ENCODE results near the gene USP34.
"Not testable (repeated sequence)": the region's sequence is repeated elsewhere in the genome, so short reads cannot be mapped to it uniquely, and the experiment has no call there.

The USP34 gene

DNA sequence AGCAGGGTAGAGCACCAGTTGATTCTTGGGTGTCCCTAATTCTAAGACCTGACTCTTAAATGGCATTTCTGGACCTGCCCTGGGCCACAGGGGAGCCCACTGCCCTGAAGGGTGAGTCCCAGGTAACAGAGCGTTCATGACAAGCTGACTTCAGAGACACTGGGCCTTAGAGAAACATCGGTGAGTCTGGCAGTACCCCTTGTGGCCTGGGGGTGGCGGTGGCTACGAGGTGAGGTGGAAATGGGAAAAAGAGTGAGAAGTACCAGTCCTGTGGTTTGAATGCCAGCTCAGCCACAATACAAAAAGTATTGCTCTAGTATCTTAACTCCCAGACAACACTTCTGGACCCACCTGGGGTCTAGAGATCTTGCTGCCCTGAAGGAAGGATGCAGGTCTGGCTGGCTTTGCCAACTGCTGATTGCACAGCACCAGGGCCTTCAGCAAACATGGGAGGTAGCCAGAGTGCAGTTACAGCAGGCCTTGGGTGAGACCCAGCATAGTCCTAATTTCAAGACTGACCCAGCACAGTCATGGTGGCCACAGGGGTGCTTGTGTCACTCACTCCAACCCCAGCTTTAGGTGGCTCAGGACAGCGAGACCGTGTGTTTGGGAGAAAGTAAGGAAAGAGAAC is 44.5 kb downstream of the USP34 start:
- no peak for DNase-seq (ENCODE audit: low read depth)

GRCh38 chr2:61425605-61426155 is 45.2 kb downstream of the USP34 start:
- no peak for DNase-seq (ENCODE audit: low read depth)

DNA sequence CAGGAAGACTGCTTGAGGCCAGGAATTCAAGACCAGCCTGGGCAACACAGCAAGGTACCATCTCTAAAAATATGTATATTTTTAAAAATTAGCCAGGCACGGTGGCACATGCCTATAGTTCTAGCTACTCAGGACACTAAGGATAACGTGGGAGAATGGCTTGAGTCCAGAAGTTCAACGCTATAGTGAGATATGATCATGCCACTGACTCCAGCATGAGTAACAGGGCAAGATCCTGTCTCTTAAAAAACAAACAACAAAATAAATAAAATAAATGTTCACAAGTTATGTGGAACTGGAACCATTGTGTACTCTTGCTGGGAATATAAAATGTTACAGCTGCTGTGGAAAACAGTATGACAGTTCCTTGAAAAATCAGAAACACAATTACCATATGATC is 47.2 kb downstream of the USP34 start:
- DNase-seq (ENCODE audit: low read depth), result no peak

DNA sequence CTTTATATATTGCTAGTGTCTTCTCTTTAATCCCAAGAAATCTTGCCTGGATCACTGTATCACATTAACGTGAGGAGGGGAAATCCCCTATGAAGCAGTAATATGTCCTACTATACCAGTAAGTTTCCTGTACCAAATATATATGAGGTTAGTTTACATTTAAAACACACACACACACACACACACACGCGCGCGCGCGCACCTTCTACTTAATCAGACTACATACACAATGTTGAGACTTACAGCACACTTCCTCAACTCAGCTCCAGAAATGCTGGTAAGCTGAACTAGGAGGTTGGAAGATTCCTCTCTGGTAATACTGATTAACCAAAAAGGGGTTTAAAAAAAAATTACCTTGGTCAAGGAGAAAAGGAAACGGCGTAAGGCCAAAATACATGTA is 49.3 kb downstream of the USP34 start:
- no peak for DNase-seq (ENCODE audit: low read depth)

DNA sequence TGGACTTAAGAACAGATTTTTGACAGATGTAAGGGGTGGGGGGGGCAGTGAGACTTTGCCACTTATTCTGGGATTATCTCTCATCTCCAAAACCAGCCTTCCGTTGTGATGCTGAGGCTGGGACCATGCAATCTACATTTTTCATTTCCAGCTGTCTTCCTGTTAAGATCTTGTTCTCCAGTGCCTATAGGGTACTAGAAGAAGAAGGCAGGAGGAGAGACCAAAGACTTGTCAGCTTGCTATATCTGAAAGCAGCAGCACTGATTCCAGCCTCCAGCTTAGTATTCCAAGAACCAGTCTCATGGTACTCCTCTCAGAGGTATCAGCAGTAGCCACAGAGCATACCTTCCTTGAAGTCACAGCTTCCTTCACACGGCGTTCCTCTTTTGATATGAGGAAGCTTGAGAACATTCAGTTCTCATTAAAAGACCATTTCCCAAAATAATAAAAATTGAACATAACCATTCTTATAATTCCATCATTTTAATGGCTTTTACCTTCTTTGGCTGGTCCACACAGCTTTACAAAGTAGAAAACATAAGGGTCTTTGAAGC is 49.8 kb downstream of the USP34 start:
- DNase-seq (ENCODE audit: low read depth), result no peak

DNA sequence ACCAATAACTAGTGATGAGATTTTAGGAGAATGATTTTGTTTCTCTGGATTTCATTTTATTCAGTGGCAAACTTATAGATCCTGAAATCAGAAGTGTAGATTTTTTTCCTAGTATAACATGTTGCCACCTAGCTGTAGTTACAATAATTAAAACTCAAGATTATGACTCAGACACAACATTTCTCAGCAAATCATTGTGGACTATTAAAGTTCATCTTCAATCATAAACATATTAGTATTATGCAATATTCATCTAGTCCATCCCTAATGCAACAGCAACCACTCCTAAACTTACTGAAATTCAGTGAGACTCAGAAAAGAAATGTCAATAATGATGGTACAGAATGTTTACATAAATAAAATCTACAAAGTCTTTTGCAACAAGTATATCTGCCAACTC is 51.3 kb downstream of the USP34 start:
- DNase-seq (ENCODE audit: low read depth), result no peak

GRCh38 chr2:61419129-61419528 is 51.8 kb downstream of the USP34 start:
- no peak for DNase-seq (ENCODE audit: low read depth)

- no peak for DNase-seq (ENCODE audit: low read depth)
Observed at GRCh38 chr2:61416871-61417645, 53.8 kb downstream of the USP34 start.

DNA sequence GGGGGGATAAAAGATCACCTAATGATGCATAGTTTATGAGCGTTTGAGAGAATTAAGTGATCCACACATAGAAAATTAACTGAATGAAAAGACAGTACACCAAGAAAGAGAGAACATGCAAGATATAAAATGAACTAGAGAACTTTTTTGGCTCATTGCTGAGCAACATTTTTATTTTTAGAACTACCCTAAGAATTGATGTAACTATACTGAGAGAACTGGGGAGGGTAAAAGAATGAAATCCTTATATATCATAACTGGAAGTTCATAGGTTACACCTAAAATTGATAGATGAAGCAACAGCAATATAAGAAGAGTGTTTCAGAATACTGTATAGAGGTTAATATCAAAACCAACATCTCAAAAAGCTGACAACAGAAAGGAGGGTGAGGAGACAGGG is 55.6 kb downstream of the USP34 start:
- DNase-seq (ENCODE audit: low read depth), result no peak

DNA sequence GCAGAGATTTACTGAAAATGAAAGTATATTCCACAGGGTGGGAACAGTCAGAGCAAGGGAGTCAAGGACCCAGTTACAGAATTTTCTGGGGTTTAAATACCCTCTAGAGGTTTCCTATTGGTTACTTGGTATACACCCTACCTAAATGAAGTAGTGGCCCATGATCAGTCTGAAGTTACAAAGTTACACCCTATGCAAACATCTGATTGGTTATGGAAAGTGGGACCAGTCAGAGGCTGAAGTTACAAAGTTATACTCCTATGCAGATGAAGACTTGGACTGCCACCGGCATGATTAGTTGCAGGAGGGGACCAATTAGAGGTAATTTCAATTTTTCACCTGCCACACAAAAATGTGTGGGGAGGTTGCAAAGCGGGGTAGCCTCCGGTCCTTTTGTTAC is 56.2 kb downstream of the USP34 start:
- no peak for DNase-seq (ENCODE audit: low read depth)

- no peak for DNase-seq (ENCODE audit: low read depth)
Observed at GRCh38 chr2:61411109-61411508, 59.8 kb downstream of the USP34 start.

GRCh38 chr2:61410185-61410584 is 60.7 kb downstream of the USP34 start:
- DNase-seq (ENCODE audit: low read depth), result no peak

GRCh38 chr2:61405813-61406212 is 65.1 kb downstream of the USP34 start:
- DNase-seq (ENCODE audit: low read depth), result no peak

- DNase-seq (ENCODE audit: low read depth), result no peak
Observed at GRCh38 chr2:61404438-61404837, 66.4 kb downstream of the USP34 start.

DNA sequence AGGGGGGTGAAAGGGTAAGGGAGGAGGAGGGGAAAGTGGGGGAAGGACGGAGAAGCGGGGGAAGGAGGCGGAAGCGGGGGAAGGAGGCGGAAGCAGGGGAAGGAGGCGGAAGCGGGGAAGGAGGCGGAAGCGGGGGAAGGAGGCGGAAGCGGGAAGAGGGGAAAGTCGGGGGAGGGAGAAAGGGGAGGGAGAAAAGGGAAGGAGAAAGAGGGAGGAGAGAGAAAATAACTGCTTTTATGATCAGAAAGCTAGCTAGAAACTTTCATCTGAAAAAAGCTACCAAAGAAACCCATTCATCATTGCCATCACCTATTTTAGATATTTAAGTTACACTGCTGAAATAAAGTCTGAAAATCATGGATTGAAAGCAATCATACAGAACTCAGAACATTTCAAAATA is 72.5 kb downstream of the USP34 start:
- DNase-seq (ENCODE audit: low read depth), result no peak

GRCh38 chr2:61396005-61396404 is 74.9 kb downstream of the USP34 start:
- DNase-seq (ENCODE audit: low read depth), result no peak

DNA sequence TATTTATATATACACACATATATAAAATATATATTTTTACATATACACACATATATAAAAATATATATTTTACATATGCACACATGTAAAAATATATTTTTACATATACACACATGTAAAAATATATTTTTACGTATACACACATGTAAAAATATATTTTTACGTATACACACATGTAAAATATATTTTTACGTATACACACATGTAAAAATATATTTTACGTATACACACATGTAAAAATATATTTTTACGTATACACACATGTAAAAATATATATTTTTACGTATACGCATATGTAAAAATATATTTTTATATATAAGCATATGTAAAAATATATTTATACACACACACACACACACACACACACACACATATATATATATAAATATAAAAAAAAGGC is 83.3 kb downstream of the USP34 start:
- not testable (repeated sequence) for DNase-seq (ENCODE audit: low read depth)

GRCh38 chr2:61380882-61381197 is 90.0 kb downstream of the USP34 start:
- DNase-seq (ENCODE audit: low read depth), result not testable (repeated sequence)

DNA sequence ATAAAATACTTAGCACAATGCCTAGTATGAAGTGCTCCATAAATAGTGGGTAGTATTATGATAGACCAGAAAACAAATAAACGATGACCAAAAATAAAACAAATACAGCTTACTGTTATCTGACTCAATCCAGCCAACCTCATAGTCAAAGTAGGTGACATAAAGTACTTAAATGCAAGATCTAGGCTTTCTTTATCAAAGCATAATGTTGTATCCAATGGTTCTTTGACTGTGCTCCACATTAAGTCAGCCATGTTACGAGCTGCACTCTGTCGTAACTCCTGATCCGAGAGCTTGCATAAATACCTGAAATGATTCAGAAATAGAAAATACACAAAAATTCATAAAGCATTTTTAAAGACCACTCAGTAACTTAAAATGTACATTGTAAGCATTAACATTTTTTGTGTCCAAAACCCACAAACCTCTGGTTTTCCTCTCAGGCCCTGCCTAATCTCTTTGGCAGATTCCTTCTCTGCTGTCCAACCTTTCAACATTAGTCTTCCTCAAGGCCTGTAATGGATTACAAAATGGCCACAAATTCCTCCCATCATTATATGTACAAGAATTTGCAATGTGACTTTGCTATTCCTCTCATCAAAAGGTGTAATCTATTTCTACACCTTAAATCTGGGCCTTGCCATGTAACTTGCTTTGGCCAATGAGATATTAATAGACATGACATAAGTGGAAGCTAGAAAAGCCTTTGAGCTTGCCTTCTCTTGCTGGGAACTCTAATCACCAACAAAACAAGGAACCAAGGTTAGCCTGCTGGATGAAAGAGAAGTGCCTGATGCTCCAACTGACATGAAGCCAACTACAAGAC is 90.6 kb downstream of the USP34 start:
- DNase-seq (ENCODE audit: low read depth), result no peak

- DNase-seq (ENCODE audit: low read depth), result no peak
Observed at GRCh38 chr2:61379521-61379920, 91.4 kb downstream of the USP34 start.

DNA sequence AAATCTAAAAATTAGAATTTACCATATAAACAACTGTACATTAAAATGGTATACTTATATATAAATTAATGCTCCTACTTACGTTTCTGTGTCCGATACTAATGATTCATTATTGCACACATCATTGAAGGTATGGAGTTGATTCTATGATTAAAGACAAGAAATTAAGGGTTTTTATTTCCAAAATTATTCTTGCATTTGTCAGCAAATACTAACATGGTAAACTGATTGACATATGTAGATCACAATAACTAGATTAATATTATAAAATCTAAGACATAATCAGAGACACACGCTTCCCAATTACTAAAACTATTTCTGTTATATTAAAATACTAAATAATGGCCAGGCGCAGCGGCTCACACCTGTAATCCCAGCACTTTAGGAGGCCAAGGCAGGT is 92.6 kb downstream of the USP34 start:
- DNase-seq (ENCODE audit: low read depth), result no peak

- DNase-seq (ENCODE audit: low read depth), result no peak
Observed at GRCh38 chr2:61377046-61377445, 93.8 kb downstream of the USP34 start.

GRCh38 chr2:61376211-61376610 is 94.7 kb downstream of the USP34 start:
- no peak for DNase-seq (ENCODE audit: low read depth)

All from stromal cell of bone marrow (primary cell).